ENCODE data around the gene MRPL21.
"Not testable (repeated sequence)": the region's sequence is repeated elsewhere in the genome, so short reads cannot be mapped to it uniquely, and the experiment has no call there.

Gene MRPL21

GRCh38 chr11:68905421-68906360 is 2.1 kb upstream of the MRPL21 start:
- DNase-seq, result no peak

GRCh38 chr11:68904248-68904847 is 716 bp upstream of the MRPL21 start:
- no peak for DNase-seq

- DNase-seq, result no peak
These were observed 2.7 kb downstream of the MRPL21 start for GRCh38 chr11:68900835-68901381.

GRCh38 chr11:68897441-68897840 is 6.2 kb downstream of the MRPL21 start:
- DNase-seq, result no peak

GRCh38 chr11:68896171-68896959 is 7.3 kb downstream of the MRPL21 start:
- DNase-seq, result no peak

- no peak for DNase-seq
These were observed 10.3 kb downstream of the MRPL21 start for GRCh38 chr11:68893282-68893681.

- no peak for DNase-seq
These were observed 11.1 kb downstream of the MRPL21 start for GRCh38 chr11:68892576-68892975.

GRCh38 chr11:68891351-68891948 is 12.2 kb downstream of the MRPL21 start:
- DNase-seq, result no peak

- no peak for DNase-seq
These were observed 13.0 kb downstream of the MRPL21 start for GRCh38 chr11:68890490-68891231.

- no peak for DNase-seq
These were observed 13.6 kb downstream of the MRPL21 start for GRCh38 chr11:68889948-68890446.

- DNase-seq, result not testable (repeated sequence)
These were observed 18.8 kb downstream of the MRPL21 start for GRCh38 chr11:68884827-68885226.

GRCh38 chr11:68882391-68882790 is 21.2 kb downstream of the MRPL21 start:
- DNase-seq, result no peak

GRCh38 chr11:68881320-68881719 is 22.3 kb downstream of the MRPL21 start:
- no peak for DNase-seq

- DNase-seq, result no peak
These were observed 22.8 kb downstream of the MRPL21 start for GRCh38 chr11:68880851-68881250.

- DNase-seq, result no peak
These were observed 25.6 kb downstream of the MRPL21 start for GRCh38 chr11:68878022-68878421.

GRCh38 chr11:68872216-68873003 is 31.2 kb downstream of the MRPL21 start:
- DNase-seq, result no peak

- DNase-seq, result no peak
These were observed 33.2 kb downstream of the MRPL21 start for GRCh38 chr11:68870470-68870869.

- no peak for DNase-seq
These were observed 35.3 kb downstream of the MRPL21 start for GRCh38 chr11:68868221-68868835.

- no peak for DNase-seq
These were observed 36.6 kb downstream of the MRPL21 start for GRCh38 chr11:68867066-68867465.

GRCh38 chr11:68865241-68865640 is 38.4 kb downstream of the MRPL21 start:
- no peak for DNase-seq
